ENCODE measurements around the gene RAB8A.
"Not testable (repeated sequence)": the region's sequence is repeated elsewhere in the genome, so short reads cannot be mapped to it uniquely, and the experiment has no call there.

Gene RAB8A

GRCh38 chr19:16143399-16144215, 31.9 kb downstream of the RAB8A start, which contains the start of gene HSH2D:
Gene HSH2D, plus strand, starts transcription at chr19:16143685. Its CDS starts 5,066 bp downstream, at chr19:16148751.
- DNase-seq = no peak

DNA sequence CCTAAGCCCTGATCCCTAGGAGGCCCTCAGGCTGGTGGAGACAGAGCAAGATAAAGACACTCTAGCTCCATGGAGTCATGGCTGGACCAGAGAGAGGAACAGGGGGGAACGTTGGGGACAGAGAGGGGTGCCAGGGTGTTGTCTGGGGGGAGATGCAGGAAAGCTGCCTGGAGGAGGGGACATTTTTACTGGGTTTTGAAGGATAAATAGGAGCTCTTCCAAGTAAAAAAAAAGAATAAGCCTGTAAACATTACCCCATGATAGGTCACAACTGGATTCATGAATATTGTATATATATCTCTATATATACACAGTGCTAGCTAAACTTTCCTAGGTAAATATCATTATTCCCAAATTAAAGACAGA, 32.5 kb downstream of the RAB8A start:
- no peak for DNase-seq

- DNase-seq = no peak
These were observed 34.4 kb downstream of the RAB8A start for GRCh38 chr19:16146112-16146511.

- no peak for DNase-seq
These were observed 36.9 kb downstream of the RAB8A start for GRCh38 chr19:16148443-16149229.

- no peak for DNase-seq
These were observed 42.1 kb downstream of the RAB8A start for GRCh38 chr19:16153582-16154336.

GRCh38 chr19:16154557-16154956, 42.9 kb downstream of the RAB8A start:
- no peak for DNase-seq

- no peak for DNase-seq
These were observed 43.4 kb downstream of the RAB8A start for GRCh38 chr19:16155128-16155527.

- no peak for DNase-seq
These were observed 45.2 kb downstream of the RAB8A start for GRCh38 chr19:16156904-16157303.

- DNase-seq = no peak
These were observed 45.9 kb downstream of the RAB8A start for GRCh38 chr19:16157601-16158000.

DNA sequence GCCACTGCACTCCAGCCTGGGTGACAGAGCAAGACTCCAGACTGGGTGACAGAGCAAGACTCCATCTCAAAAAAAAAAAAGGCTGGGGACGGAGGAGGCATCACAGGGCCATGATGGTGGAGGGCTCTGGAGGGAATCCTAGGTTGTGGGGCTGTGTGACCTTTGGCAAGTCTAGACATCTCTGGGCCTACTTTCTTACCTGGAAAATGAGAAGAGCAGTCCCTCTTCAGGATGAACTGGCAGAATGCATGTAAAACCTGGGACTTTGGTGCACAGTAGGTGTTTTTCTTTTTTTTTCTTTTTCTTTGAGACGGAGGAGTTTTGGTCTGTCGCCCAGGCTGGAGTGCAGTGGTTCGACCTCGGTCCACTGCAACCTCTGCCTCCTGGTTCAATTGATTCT, 48.0 kb downstream of the RAB8A start:
- DNase-seq = no peak

DNA sequence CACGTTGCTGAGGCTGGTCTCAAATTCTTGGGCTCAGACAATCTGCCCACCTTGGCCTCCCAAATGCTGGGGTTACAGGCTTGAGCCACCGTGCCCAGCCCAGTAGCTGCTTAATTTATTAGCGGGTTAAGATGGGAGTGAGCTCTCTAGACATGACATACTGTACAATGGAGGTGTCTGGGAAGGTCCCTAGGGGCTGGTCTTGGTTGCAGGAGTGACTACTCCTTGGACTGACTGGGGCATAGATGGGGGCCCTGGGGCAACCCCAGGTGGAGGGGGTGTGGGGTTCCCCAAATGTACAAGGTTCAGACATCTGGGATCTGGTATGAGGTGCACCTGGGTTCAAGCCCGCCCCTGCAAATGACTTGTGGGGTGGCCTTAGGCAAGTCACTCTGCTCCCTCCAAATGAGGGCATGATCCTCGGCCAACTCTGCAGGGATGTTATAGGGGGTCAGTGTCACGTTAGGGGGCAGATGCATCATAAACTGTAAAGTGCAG, 48.8 kb downstream of the RAB8A start:
- no peak for DNase-seq

GRCh38 chr19:16160943-16161560, 49.4 kb downstream of the RAB8A start:
- no peak for DNase-seq

- no peak for DNase-seq
These were observed 50.2 kb downstream of the RAB8A start for GRCh38 chr19:16161840-16162239.

DNA sequence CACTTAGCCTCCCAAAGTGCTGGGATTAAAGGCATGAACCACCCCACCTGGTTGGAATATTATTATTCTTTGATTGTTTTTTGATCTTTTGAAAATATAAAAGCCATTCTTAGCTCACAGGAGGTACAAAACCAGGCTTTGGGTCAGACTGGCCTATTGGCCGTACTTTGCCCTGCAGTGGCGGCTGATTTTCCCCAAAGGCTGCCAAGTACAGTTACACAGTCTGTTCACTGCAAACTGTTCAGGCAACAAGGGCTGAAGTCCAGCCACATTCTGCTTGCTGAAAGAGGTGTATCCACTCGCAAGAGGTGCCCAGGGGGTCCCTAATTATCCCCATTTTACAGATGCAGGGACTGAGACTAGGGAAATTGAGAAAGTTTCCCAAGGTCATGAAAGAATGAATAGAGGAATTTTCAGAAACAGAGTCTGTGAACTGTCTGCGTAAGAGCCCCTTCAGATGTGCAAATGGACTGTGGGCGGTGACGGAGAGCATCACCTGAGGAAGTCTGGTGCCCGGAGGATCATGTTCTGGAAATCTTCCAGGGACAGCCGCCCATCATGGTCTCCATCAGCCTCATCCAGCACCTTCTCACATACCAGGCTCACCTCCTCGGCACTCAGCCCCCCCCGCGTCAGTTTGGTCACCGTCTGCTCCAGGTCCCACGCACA, 52.7 kb downstream of the RAB8A start:
- DNase-seq = no peak

GRCh38 chr19:16166417-16166816, 54.7 kb downstream of the RAB8A start:
- no peak for DNase-seq

GRCh38 chr19:16167055-16167454, 55.4 kb downstream of the RAB8A start:
- no peak for DNase-seq

- DNase-seq = no peak
These were observed 56.9 kb downstream of the RAB8A start for GRCh38 chr19:16168465-16169081.

DNA sequence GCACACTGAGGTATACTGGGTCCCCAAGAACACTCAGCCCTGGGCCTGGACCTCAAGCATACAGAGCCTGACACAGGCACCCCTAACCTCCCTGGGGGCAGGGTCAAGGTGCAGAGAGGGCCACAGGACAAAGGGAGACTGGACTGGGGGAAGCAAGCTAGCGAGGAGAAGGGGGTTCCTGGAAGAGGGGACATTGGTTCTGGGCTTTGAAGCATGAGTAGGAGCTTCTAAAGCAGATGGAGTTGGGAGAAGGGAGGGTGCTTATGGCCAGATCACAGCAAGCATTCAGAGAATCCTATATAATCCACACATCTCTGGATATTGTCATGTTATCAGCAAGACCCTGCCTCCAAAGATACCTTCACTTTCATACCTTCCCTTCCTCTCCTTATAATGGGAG, 58.4 kb downstream of the RAB8A start:
- no peak for DNase-seq

GRCh38 chr19:16175954-16176353, 64.3 kb downstream of the RAB8A start:
- DNase-seq = no peak

DNA sequence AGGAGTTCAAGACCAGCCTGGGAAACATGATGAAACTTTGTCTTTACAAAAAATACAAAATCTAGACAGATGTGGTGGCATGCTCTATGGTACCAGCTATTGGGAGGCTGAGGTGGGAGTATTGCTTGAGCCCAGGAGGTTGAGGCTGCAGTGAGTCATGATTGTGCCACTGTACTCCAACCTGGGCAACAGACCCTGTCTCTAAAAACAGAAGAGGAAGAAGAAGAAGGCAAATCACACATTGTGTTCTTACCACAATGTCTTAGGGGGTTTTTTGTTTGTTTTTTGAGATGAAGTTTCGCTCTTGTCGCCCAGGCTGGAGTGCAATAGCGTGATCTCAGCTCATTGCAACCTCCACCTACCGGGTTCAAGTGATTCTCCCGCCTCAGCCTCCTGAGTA, 67.2 kb downstream of the RAB8A start:
- not testable (repeated sequence) for DNase-seq

DNA sequence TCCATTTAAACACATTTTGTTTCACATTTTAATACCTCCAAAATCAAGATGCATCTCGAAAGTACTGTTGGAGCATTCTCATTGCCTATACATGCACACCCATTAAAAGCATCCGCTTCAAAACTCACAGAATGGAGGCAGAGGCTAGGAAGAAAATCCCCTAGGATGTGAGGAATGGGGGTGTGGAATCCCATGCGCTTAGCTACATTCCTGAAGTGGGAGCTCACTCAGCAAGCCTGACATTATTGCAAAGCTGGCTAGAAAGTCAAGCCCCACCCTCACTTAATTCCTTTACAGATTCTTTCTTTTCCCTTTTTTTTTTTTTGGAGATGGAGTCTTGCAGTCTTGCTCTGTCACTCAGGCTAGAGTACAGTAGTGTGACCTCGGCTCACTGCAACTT, 68.9 kb downstream of the RAB8A start:
- no peak for DNase-seq
